ENCODE results near the gene VWA5A.

DNA sequence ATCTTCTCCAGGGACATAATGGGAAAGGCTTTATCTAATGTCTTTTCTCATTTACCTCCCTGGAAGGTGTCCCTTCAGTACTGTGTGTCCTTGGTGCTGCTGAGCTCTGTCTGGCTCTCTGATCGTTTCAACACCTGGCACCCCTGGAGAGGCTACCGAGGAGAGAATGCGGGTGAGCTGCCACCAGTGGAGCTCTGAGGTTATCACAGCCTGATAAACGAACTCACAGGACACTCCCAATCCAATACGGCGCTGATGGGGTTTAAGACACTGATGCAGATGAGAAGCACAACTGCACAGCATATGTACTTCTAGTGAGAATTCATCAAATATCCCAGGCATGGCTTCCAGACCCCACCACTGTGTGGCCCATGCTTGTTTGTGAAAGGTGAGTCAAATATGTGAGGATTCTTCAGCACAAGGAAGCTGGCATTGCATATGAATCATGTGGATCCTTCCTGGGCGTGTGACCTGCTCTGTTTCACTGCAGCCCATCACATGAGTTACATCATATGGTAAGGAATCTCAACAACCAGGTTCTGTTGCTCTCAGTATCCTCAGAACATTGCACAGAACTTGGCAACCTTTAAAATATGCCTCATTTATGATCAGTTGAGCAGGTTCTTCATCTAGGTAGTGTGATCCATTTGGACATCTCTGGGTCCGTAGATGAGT, 34.8 kb upstream of the VWA5A start:
- TF ChIP-seq, protein P1, sequence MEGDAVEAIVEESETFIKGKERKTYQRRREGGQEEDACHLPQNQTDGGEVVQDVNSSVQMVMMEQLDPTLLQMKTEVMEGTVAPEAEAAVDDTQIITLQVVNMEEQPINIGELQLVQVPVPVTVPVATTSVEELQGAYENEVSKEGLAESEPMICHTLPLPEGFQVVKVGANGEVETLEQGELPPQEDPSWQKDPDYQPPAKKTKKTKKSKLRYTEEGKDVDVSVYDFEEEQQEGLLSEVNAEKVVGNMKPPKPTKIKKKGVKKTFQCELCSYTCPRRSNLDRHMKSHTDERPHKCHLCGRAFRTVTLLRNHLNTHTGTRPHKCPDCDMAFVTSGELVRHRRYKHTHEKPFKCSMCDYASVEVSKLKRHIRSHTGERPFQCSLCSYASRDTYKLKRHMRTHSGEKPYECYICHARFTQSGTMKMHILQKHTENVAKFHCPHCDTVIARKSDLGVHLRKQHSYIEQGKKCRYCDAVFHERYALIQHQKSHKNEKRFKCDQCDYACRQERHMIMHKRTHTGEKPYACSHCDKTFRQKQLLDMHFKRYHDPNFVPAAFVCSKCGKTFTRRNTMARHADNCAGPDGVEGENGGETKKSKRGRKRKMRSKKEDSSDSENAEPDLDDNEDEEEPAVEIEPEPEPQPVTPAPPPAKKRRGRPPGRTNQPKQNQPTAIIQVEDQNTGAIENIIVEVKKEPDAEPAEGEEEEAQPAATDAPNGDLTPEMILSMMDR (conservative IDR thresholded peaks at IDR 0.05 in 1 of 2, IDR thresholded peaks at IDR 0.05 in 1 of 2; ENCODE audit: low read depth in 1 of 2, low read length in 2 of 2): no peak
- TF ChIP-seq EZH2 (IDR thresholded peaks at IDR 0.05; ENCODE audit: low read length, missing control alignments): no peak

Data from fibroblast of lung (primary cell).